Measurements from ENCODE around the gene SLX9.

SLX9 gene

GRCh38 chr21:44931137-44931500 is 8.7 kb upstream of the SLX9 start:
- peak in 1 of 2 experiments; percentile 28 for DNase-seq

GRCh38 chr21:44931501-44932407 is 8.1 kb upstream of the SLX9 start:
- no peak for DNase-seq

GRCh38 chr21:44932408-44933181 is 7.2 kb upstream of the SLX9 start:
- DNase-seq, result peak in 1 of 2 experiments; percentile 56

- DNase-seq, result no peak
Observed at GRCh38 chr21:44933199-44933917, 6.5 kb upstream of the SLX9 start.

GRCh38 chr21:44933918-44934260 is 5.9 kb upstream of the SLX9 start:
- no peak for DNase-seq

GRCh38 chr21:44934276-44934675 is 5.6 kb upstream of the SLX9 start:
- no peak for DNase-seq

- DNase-seq, result no peak
Observed at GRCh38 chr21:44934797-44935532, 4.9 kb upstream of the SLX9 start.

GRCh38 chr21:44935533-44935927 is 4.3 kb upstream of the SLX9 start:
- DNase-seq, result no peak

- no peak for DNase-seq
Observed at GRCh38 chr21:44938772-44939531, 877 bp upstream of the SLX9 start.

- no peak for DNase-seq
Observed at GRCh38 chr21:44940116-44940631, 345 bp downstream of the SLX9 start.

- DNase-seq, result no peak
Observed at GRCh38 chr21:44941567-44941966, 1.7 kb downstream of the SLX9 start.

- no peak for DNase-seq
Observed at GRCh38 chr21:44942566-44942965, 2.7 kb downstream of the SLX9 start.

GRCh38 chr21:44943005-44943685 is 3.3 kb downstream of the SLX9 start:
- DNase-seq, result no peak

GRCh38 chr21:44943686-44944550 is 4.1 kb downstream of the SLX9 start:
- no peak for DNase-seq

GRCh38 chr21:44944596-44944995 is 4.8 kb downstream of the SLX9 start:
- no peak for DNase-seq

- DNase-seq, result no peak
Observed at GRCh38 chr21:44946254-44947041, 6.6 kb downstream of the SLX9 start.

GRCh38 chr21:44947111-44947929 is 7.5 kb downstream of the SLX9 start:
- no peak for DNase-seq

GRCh38 chr21:44947930-44948331 is 8.1 kb downstream of the SLX9 start:
- no peak for DNase-seq
